Hepatocyte (in vitro differentiated cells): ENCODE results near the gene YTHDC2. TPM values are rescaled to one million over a fixed set of nuclear protein-coding genes. Genes with fewer than 3 reads are reported as not detected.
A peak's percentile ranks its signal among the peaks of the same experiment; 100 is the strongest.

Source experiments
- DNase-seq: peaks from one replicate; pipeline ENCODE4 v3.0.0-alpha.2; 2016; ENCODE audit warnings: low spot score
- H2AFZ ChIP-seq: fragments of 200-600 bp; sonication (generic); 2 replicates; pipeline ENCODE4 v1.6.0; 2016; ENCODE audit warnings: antibody characterized with exemption, mild to moderate bottlenecking
- H3K27ac ChIP-seq: fragments of 200-600 bp; sonication (generic); 2 replicates; pipeline ENCODE4 v1.5.1; 2016; ENCODE audit warnings: mild to moderate bottlenecking
- H3K27me3 ChIP-seq: fragments of 200-600 bp; sonication (generic); 2 replicates; pipeline ENCODE4 v1.6.1; 2016
- H3K36me3 ChIP-seq: fragments of 200-600 bp; sonication (generic); replicated peaks from 2 replicates; pipeline ENCODE4 v1.5.1; 2016; ENCODE audit warnings: low read depth; ENCODE audit not compliant: insufficient read depth
- H3K4me1 ChIP-seq: fragments of 200-600 bp; sonication (generic); 2 replicates; pipeline ENCODE4 v1.5.1; 2016; ENCODE audit warnings: mild to moderate bottlenecking, moderate library complexity; ENCODE audit not compliant: insufficient read depth
- H3K4me2 ChIP-seq: fragments of 200-600 bp; sonication (generic); 2 replicates; pipeline ENCODE4 v1.6.0; 2016
- H3K4me3 ChIP-seq: fragments of 200-600 bp; sonication (generic); 2 replicates; pipeline ENCODE4 v1.5.1; 2016; ENCODE audit warnings: mild to moderate bottlenecking
- H3K79me2 ChIP-seq: fragments of 200-600 bp; sonication (generic); 2 replicates; pipeline ENCODE4 v1.6.0; 2017; ENCODE audit warnings: mild to moderate bottlenecking
- H3K9me2 ChIP-seq: fragments of 200-600 bp; sonication (generic); replicated peaks from 2 replicates; pipeline ENCODE4 v1.6.0; 2017; ENCODE audit warnings: mild to moderate bottlenecking; ENCODE audit not compliant: insufficient read depth
- H3K9me3 ChIP-seq: fragments of 200-600 bp; sonication (generic); 2 replicates; pipeline ENCODE4 v1.5.1; 2016; ENCODE audit warnings: low read depth, mild to moderate bottlenecking
- H4K20me1 ChIP-seq: fragments of 200-600 bp; sonication (generic); 2 replicates; pipeline ENCODE4 v1.6.0; 2016; ENCODE audit warnings: mild to moderate bottlenecking; ENCODE audit not compliant: insufficient read depth, poor library complexity, severe bottlenecking
- CTCF ChIP-seq: fragments of 200-600 bp; sonication (generic); IDR thresholded peaks from 2 replicates; pipeline ENCODE4 v1.5.1; 2016; ENCODE audit warnings: antibody characterized with exemption, mild to moderate bottlenecking; ENCODE audit not compliant: poor library complexity
- EZH2 ChIP-seq: fragments of 200-600 bp; sonication (generic); IDR thresholded peaks from 2 replicates; pipeline ENCODE4 v1.6.1; 2016; ENCODE audit warnings: antibody characterized with exemption, mild to moderate bottlenecking, borderline replicate concordance
- EZH2phosphoT487 ChIP-seq: fragments of 200-600 bp; sonication (generic); IDR thresholded peaks from one replicate; pipeline ENCODE4 v1.6.1; 2018; ENCODE audit warnings: antibody characterized with exemption, mild to moderate bottlenecking, low read depth, moderate library complexity; ENCODE audit not compliant: unreplicated experiment, severe bottlenecking
- WGBS: methylation state at CpG from one replicate; pipeline ENCODE4 v1.1.6; 2016; ENCODE audit warnings: low lambda C conversion rate; ENCODE audit errors: missing lambda C conversion rate; 5-methylcytosine and 5-hydroxymethylcytosine counted together
- polyA plus RNA-seq: library from polyadenylated mRNA; unstranded; fragments of >200 nt; fragmentation: Nextera tagmentation; extraction: Ambion mirVana; gene quantifications from 2 replicates; pipeline ENCODE4 v1.2.1, GENCODE V29; 2016
- total RNA-seq: library from RNA; depleted of rRNA; stranded (reverse); fragments of >200 nt; gene quantifications from 2 replicates; pipeline ENCODE4 v1.2.3, GENCODE V29; 2014

YTHDC2 gene
- total RNA-seq, result 25.6 and 26.3 TPM in 2 replicates
- polyA plus RNA-seq, result 9.1 and 11.1 TPM in 2 replicates

GRCh38 chr5:113513384-113514288, at the start of gene YTHDC2:
Gene YTHDC2 (plus strand): TSS chr5:113513694. CDS start chr5:113513896, 202 bp downstream.
- Histone ChIP-seq H3K27ac (peak within 1 kb of the TSS; percentile 94), H3K27me3 (no peaks in the 10 kb centered on the region), H3K4me1 (peaks cover 12% of the 10 kb centered on the region), H3K4me2 (peak within 1 kb of the TSS; percentile 93), H4K20me1 (no peaks in the 10 kb centered on the region), H3K4me3 (peak within 1 kb of the TSS; percentile 87), H3K9me2 (no peaks in the 10 kb centered on the region), H3K9me3 (no peaks in the 10 kb centered on the region), H3K79me2 (peaks cover 34% of the 10 kb centered on the region), H3K36me3 (no peaks in the 10 kb centered on the region), H2AFZ (peak within 1 kb of the TSS; percentile 56)
- WGBS, result 2% methylated on average over 60 of the region's 72 CpGs
- TF ChIP-seq EZH2phosphoT487, result no peak
- peak; percentile 56 for TF ChIP-seq CTCF
- peak; percentile 93 for DNase-seq

- peaks cover 3% of the 10 kb centered on the region for H3K36me3 ChIP-seq
- 41% methylated on average over 5 of the region's 5 CpGs for whole genome bisulfite sequencing
- no peak overlapping the region for H2AFZ ChIP-seq
- TF ChIP-seq EZH2 (no peak), EZH2phosphoT487 (no peak), CTCF (no peak)
- H3K4me3 ChIP-seq, result no peak overlapping the region
- H3K4me1 ChIP-seq, result no peaks in the 10 kb centered on the region
- H3K9me3 ChIP-seq, result no peaks in the 10 kb centered on the region
- H3K4me2 ChIP-seq, result peak overlapping the region; percentile 8
- no peaks in the 10 kb centered on the region for H3K9me2 ChIP-seq
- H3K79me2 ChIP-seq, result no peaks in the 10 kb centered on the region
- no peaks in the 10 kb centered on the region for H4K20me1 ChIP-seq
- H3K27me3 ChIP-seq, result no peaks in the 10 kb centered on the region
- no peak for DNase-seq
- H3K27ac ChIP-seq, result no peak overlapping the region
Observed at GRCh38 chr5:113474100-113474728, 39.3 kb upstream of the YTHDC2 start.

- Histone ChIP-seq H3K9me2 (no peaks in the 10 kb centered on the region), H3K4me3 (no peak overlapping the region), H4K20me1 (no peaks in the 10 kb centered on the region), H3K4me2 (no peak overlapping the region), H3K27ac (no peak overlapping the region), H3K4me1 (no peaks in the 10 kb centered on the region), H3K79me2 (no peaks in the 10 kb centered on the region), H3K36me3 (peaks cover 3% of the 10 kb centered on the region), H3K27me3 (no peaks in the 10 kb centered on the region), H3K9me3 (no peaks in the 10 kb centered on the region), H2AFZ (no peak overlapping the region)
- 47% methylated on average over 3 of the region's 3 CpGs for WGBS
- no peak for DNase-seq
- no peak for TF ChIP-seq EZH2
Observed at GRCh38 chr5:113478691-113479090, 34.8 kb upstream of the YTHDC2 start.

- H3K36me3 ChIP-seq, result peaks cover 3% of the 10 kb centered on the region
- no peak for DNase-seq
- H3K27me3 ChIP-seq, result peaks cover under 1% of the 10 kb centered on the region
- H3K4me1 ChIP-seq, result no peaks in the 10 kb centered on the region
- H3K9me2 ChIP-seq, result no peaks in the 10 kb centered on the region
- no peak overlapping the region for H3K27ac ChIP-seq
- no peaks in the 10 kb centered on the region for H3K9me3 ChIP-seq
- no peak overlapping the region for H3K4me2 ChIP-seq
- no peaks in the 10 kb centered on the region for H3K79me2 ChIP-seq
- TF ChIP-seq EZH2 (no peak), CTCF (no peak), EZH2phosphoT487 (no peak)
- H2AFZ ChIP-seq, result no peak overlapping the region
- 86% methylated on average over 5 of the region's 5 CpGs for WGBS
- no peak overlapping the region for H3K4me3 ChIP-seq
- no peaks in the 10 kb centered on the region for H4K20me1 ChIP-seq
Observed at GRCh38 chr5:113480243-113480642, 33.3 kb upstream of the YTHDC2 start.
